Progenitor cell of endocrine pancreas (in vitro differentiated cells): ENCODE measurements around the gene TEX36. TPM values are rescaled to one million over a fixed set of nuclear protein-coding genes. Genes with fewer than 3 reads are reported as not detected.

Experiments
- DNase-seq: peaks from one replicate; pipeline ENCODE4 v3.0.0; 2021; ENCODE audit warnings: low spot score; ENCODE audit not compliant: unreplicated experiment
- H3K27ac Mint-ChIP-seq: 2 replicates; pipeline ENCODE4 v1.8.0; 2021; ENCODE audit warnings: mild to moderate bottlenecking, moderate library complexity, mixed read lengths
- H3K27me3 Mint-ChIP-seq: 2 replicates; pipeline ENCODE4 v1.8.0; 2021; ENCODE audit warnings: mixed read lengths
- H3K36me3 Mint-ChIP-seq: 2 replicates; pipeline ENCODE4 v1.8.0; 2022; ENCODE audit warnings: mixed read lengths; ENCODE audit not compliant: insufficient read depth
- H3K4me1 Mint-ChIP-seq: 2 replicates; pipeline ENCODE4 v1.8.0; 2021; ENCODE audit warnings: low read depth, mixed read lengths
- H3K4me3 Mint-ChIP-seq: 2 replicates; pipeline ENCODE4 v1.8.0; 2021; ENCODE audit warnings: low read depth, mild to moderate bottlenecking, moderate library complexity, mixed read lengths
- H3K9me3 Mint-ChIP-seq: 2 replicates; pipeline ENCODE4 v1.8.0; 2021; ENCODE audit warnings: low read depth, mixed read lengths
- long read RNA-seq: library from polyadenylated mRNA; unstranded; transcript quantifications from one replicate; pipeline ENCODE4 v2.0.0, GENCODE V29; 2020
- total RNA-seq: library from RNA; stranded (reverse); gene quantifications from 2 replicates; pipeline ENCODE4 v1.2.1, GENCODE V29; 2021
- TF ChIP-seq, protein P1 (sequence below): fragments of 200-600 bp; sonication (generic); IDR thresholded peaks from one replicate; pipeline ENCODE4 v1.5.0; 2021; ENCODE audit warnings: antibody characterized with exemption, mild to moderate bottlenecking; ENCODE audit not compliant: unreplicated experiment

The TEX36 gene, protein sequence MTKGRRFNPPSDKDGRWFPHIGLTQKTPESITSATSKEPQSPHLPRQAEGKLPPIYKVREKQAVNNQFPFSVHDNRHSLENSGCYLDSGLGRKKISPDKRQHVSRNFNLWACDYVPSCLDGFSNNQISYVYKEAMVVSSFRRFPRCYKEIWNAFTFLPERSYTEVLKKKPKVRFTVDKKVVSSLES
- not detected in 2 replicates for total RNA-seq
- long read RNA-seq, result 0 reads

DNA sequence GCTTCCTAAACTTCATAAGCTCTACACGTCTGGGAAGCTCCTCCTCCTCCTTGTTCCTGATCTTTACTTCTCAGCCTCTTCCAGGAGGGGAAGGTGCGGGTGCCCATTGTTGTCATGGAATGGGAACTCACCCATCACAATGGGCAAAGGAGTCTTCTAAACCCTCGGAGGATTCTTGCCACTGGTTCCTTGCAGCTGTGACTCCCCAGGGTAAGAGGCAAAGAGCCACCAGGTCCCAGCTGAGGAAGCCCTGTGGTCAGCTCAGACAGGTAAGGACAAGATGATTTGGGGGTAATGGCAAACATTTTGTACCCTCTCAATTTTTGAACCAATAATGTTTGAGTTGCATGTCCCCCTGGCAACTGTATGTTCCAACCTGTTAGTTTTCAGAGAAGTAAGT, at the start of gene TEX36:
TEX36 (minus strand) TSS at position 101 of the 400 bp plus-strand sequence. CDS start 174 bp downstream, outside the sequence.
- TF ChIP-seq, protein P1, sequence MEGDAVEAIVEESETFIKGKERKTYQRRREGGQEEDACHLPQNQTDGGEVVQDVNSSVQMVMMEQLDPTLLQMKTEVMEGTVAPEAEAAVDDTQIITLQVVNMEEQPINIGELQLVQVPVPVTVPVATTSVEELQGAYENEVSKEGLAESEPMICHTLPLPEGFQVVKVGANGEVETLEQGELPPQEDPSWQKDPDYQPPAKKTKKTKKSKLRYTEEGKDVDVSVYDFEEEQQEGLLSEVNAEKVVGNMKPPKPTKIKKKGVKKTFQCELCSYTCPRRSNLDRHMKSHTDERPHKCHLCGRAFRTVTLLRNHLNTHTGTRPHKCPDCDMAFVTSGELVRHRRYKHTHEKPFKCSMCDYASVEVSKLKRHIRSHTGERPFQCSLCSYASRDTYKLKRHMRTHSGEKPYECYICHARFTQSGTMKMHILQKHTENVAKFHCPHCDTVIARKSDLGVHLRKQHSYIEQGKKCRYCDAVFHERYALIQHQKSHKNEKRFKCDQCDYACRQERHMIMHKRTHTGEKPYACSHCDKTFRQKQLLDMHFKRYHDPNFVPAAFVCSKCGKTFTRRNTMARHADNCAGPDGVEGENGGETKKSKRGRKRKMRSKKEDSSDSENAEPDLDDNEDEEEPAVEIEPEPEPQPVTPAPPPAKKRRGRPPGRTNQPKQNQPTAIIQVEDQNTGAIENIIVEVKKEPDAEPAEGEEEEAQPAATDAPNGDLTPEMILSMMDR, result no peak
- DNase-seq, result no peak
- no peaks in the 10 kb centered on the region for H3K36me3 Mint-ChIP-seq
- no peak within 1 kb of the TSS for H3K27ac Mint-ChIP-seq
- peaks cover 5% of the 10 kb centered on the region for H3K27me3 Mint-ChIP-seq
- H3K4me3 Mint-ChIP-seq, result no peak within 1 kb of the TSS
- no peaks in the 10 kb centered on the region for H3K9me3 Mint-ChIP-seq
- H3K4me1 Mint-ChIP-seq, result no peaks in the 10 kb centered on the region

DNA sequence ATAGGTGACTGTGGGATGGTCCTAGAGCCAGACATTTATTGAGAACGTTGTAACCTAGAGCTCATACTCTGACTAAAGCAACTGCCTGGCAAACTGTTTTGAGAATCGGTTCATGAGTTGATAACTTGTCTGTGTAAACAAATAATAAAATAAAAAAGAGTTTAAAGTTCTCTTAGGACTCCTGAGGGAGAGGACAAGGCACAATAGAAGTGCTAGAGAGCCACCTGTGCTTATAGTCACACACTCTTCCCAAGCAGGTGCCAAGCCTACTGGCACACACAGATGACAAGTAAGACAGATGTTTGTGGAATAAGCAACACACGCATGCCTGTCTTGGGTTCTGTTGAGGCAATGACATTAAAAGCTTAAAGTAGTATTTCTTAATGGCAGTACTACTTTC, 44.5 kb upstream of the TEX36 start:
- DNase-seq, result no peak
- no peak overlapping the region for H3K27ac Mint-ChIP-seq
- H3K4me1 Mint-ChIP-seq, result no peaks in the 10 kb centered on the region
- no peaks in the 10 kb centered on the region for H3K27me3 Mint-ChIP-seq
- H3K4me3 Mint-ChIP-seq, result no peak overlapping the region
- H3K36me3 Mint-ChIP-seq, result peaks cover 30% of the 10 kb centered on the region
- H3K9me3 Mint-ChIP-seq, result no peaks in the 10 kb centered on the region
- TF ChIP-seq, protein P1, result no peak

DNA sequence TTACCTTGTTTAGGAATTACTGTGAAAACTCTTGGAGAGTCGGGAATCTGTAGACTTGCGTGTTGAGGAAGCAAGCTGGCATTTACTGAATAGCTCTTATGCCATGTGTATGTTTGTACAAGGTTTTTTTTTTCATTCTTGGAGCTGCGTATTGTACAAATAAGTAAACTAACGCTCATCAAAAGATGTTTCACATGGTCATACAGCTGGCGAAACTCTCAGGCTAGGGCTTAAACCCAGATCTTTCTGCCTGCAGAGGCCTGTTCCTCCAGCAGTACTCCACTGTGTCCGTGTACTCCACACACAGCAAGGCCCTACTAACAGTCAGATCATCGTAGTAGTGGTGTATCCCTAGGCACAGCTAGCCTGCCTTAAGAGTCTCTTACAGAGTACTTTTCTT, 44.0 kb upstream of the TEX36 start:
- no peaks in the 10 kb centered on the region for H3K4me1 Mint-ChIP-seq
- TF ChIP-seq, protein P1, result no peak
- H3K27me3 Mint-ChIP-seq, result no peaks in the 10 kb centered on the region
- peaks cover 26% of the 10 kb centered on the region for H3K36me3 Mint-ChIP-seq
- no peak overlapping the region for H3K27ac Mint-ChIP-seq
- H3K4me3 Mint-ChIP-seq, result no peak overlapping the region
- H3K9me3 Mint-ChIP-seq, result no peaks in the 10 kb centered on the region
- DNase-seq, result no peak

DNA sequence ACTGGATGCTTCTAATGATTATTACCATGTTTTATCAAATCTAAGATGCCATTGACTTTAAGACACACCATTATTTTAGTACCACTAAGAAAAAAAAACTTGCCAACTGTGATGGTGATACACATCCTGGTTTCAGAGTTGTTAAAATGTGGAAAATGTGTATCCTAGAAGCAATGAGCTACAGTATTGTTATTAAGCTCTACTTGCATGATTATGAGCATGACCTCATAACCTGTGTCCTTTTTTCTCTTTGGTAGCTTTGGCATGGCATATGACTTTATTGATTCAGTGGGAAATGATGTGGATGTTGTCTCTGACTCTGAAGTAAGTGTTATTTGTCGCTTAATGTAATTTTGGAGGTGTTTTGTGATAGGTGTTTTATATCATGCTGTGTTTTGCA, 39.8 kb upstream of the TEX36 start:
- Mint-ChIP-seq H3K27me3 (no peaks in the 10 kb centered on the region), H3K36me3 (peaks cover 24% of the 10 kb centered on the region), H3K4me1 (peaks cover 10% of the 10 kb centered on the region), H3K9me3 (no peaks in the 10 kb centered on the region), H3K27ac (no peak overlapping the region), H3K4me3 (no peak overlapping the region)
- DNase-seq, result no peak
- TF ChIP-seq, protein P1, result no peak

DNA sequence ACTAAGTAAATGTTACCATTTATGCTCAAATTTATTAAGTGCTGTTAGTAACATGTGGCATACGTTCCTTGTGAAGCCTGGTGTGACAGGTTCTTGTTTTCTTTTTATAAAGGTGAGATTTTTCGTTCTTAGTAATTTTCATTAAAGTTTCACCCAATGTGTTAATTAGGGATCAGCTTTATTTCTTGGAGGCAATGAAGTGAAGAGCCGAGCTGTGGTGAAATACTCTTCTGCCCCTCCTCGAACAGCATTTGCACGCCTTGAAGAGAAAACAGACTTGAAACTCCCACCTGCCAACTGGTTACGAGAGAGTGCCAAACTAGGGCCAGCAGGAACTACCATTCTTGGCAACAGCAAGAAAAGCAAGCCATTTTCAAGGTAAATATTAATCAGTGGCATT, 38.1 kb upstream of the TEX36 start:
- H3K4me3 Mint-ChIP-seq, result peak overlapping the region; percentile 96
- DNase-seq, result no peak
- H3K4me1 Mint-ChIP-seq, result peaks cover 10% of the 10 kb centered on the region
- TF ChIP-seq, protein P1, result no peak
- H3K27ac Mint-ChIP-seq, result no peak overlapping the region
- no peaks in the 10 kb centered on the region for H3K27me3 Mint-ChIP-seq
- peaks cover 24% of the 10 kb centered on the region for H3K36me3 Mint-ChIP-seq
- no peaks in the 10 kb centered on the region for H3K9me3 Mint-ChIP-seq
